ENCODE results near the gene GATA6.

GATA6 gene

GRCh38 chr18:22169011-22169888, at the start of gene GATA6:
TSS of gene GATA6 (plus strand) at chr18:22169589. CDS start at chr18:22171145, 1,556 bp downstream.
- DNase-seq (ENCODE audit: low spot score), result no peak

DNA sequence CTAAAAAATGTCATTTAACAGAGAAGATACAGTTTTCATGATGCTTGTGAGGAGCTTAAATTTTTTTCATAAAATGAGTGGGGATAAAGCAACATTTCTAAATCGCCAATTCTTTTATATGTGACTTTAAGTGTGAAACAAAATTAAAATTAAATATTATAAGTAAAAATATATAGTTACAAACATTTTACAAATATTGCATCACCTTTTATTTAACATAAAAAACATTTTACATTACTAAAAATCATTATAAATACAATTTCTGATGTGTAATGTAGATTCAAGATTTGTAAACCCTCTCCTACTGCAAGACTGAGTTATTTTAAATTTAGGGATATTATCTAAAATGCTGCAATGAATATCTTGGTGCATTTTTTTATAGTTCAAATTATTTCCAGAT, 44.4 kb upstream of the GATA6 start:
- DNase-seq (ENCODE audit: low spot score), result no peak

GRCh38 chr18:22128954-22129353, 40.4 kb upstream of the GATA6 start:
- no peak for DNase-seq (ENCODE audit: low spot score)

GRCh38 chr18:22129778-22130177, 39.6 kb upstream of the GATA6 start:
- DNase-seq (ENCODE audit: low spot score), result no peak

- DNase-seq (ENCODE audit: low spot score), result no peak
These were observed 37.1 kb upstream of the GATA6 start for GRCh38 chr18:22132258-22132657.

DNA sequence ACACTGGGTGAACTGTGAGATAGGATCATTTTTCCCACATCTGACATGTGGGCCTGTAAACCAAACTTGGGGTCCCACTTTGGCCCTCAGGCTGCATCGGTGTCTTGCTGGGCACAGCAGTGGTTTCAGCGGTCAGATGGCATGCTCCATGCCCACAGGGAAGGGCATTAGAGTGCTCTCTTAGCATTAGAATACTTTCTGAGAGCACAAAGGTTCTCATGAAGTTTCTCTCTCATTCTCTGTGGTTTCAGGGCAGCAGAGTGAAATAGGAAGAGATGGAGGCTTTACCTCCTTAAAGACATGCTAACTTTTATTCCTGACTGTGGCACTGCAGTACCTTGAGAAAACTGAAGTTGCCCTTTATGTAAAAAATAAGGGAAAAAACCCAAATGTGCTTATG, 36.6 kb upstream of the GATA6 start:
- no peak for DNase-seq (ENCODE audit: low spot score)

DNA sequence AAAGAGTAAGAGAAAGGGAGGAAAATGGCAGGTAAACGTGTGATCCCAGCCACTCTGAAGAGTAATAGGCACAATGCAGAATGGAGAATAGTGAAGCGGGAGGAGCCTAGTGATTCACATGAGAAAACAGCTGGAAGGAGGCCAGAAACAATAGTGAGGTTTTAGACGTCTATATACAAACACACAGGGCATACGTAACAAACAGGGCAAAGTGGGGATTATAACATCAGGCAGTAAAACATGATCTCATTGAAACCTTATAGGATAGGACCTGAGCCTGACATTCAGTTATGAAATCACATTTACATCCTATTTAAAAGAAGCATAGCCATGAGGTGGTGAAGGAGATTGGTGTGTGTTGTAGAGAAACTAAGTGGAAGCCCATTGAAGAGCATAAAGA, 33.0 kb upstream of the GATA6 start:
- no peak for DNase-seq (ENCODE audit: low spot score)

GRCh38 chr18:22141211-22141610, 28.2 kb upstream of the GATA6 start:
- DNase-seq (ENCODE audit: low spot score), result no peak

DNA sequence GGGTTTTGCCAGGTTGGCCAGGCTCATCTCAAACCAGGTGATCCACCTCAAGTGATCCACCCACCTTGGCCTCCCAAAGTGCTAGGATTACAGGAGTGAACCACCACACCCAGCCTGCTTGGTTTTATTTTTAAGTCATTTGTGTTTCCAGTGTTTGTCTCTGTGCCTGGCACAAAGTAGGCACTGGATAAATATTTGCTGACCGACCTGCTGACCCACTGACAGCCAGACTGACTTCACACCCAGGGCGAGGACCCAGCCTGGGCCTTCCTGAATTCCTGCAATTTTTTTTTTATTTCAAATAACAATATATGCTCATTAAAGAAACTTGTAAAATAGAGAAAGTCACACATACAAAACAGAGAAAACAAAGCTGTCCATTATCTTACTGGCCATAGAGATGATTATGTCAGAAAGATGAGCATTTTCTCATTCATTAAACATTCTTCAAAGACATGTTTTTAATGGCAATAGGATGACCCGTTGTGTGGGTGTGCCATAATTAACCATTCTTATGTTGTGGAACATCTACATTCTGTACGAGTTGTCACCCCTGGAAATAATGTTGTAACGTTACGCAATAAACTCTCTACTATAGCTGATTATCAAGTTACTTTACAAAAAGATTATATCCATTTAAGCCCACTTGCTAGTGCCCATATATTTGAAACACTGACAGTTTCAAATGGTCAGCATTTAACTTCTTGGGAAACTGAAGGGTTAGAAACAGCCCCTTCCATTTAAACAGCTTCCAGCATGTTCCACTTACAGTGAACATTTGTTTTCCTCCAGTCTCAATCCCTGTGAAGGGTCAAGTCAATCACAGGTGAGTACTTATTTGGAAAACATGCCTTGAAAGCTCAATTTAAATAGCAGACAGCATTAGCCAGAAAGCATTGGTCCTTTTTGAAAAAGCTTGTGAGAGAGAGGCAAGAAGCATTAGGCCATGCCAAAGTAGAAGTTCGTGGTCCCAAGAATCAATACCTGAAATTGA, 25.7 kb upstream of the GATA6 start:
- DNase-seq (ENCODE audit: low spot score), result no peak

DNA sequence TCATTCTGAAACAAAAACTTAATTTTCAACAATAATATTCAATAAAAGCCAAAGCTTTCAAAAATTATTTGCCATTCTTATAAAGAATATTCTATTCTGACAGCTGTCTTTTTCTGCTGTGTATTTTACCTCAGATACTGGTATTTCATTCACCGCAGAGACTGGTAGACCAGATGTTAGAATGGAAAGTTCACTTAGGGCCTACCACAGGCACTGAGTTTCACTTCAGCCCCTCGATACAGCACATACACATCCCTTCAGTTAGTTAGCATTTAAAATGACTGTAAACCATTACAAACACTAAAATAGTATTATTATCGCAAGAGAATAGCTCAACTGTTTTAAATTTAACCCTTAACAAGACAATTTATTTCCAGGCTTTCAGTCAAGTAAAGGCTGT, 24.2 kb upstream of the GATA6 start:
- no peak for DNase-seq (ENCODE audit: low spot score)

DNA sequence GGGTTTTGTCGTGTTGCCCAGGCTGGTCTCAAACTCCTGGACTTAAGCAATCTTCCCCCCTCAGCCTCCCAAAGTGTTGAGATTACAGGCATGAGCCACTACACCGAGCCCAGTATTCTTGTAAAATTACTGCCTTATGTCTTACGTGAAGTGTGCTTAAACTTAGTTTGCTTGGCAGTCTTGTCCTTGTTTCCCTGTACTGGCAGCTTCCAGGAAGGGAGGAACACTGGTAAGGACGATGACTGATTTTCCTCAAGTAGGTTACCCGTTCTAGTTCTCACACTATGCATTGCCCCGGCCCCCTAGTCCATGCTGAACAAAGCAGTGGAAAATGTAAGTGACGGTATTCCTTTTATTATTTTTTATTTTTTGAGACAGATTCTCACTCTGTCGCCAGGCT, 19.7 kb upstream of the GATA6 start:
- DNase-seq (ENCODE audit: low spot score), result no peak

DNA sequence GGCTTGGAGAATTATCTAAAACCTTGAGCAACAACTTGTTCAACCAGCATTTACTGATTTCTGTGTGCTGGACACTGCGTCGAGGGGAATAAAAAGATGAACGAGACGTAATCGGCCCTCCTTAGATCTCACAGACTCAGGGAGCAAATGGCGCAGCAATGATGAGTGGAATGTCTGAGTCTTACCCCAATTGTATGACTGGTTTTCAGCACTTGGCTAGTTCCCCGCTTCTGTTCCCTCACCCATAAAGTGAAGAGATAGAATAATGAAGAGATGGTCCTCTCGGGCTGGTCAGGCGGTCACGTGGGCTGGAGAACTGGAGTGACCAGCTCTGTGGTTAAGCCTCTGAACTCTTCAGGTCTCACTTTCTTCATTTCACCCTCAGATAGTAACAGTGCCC, 17.3 kb upstream of the GATA6 start:
- no peak for DNase-seq (ENCODE audit: low spot score)

- DNase-seq (ENCODE audit: low spot score), result no peak
These were observed 16.0 kb upstream of the GATA6 start for GRCh38 chr18:22153428-22153827.

DNA sequence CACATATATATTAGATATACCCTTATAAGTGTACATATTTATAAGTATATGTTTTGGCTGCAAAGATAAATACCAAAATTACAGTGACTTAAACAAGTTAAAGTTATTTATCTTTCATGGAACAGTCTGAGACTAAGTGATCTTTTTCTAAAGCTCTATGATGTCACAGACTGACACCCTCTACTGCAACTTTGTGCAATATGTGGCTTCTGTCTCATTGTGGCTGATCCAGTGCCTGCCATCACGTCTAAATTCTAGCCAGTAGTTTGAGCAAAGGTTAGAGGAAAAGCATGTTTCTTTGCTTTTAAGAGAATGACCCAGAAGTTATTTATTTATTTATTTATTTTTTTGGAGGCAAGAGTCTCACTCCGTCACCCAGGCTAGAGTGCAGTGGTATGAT, 13.8 kb upstream of the GATA6 start:
- DNase-seq (ENCODE audit: low spot score), result no peak

- DNase-seq (ENCODE audit: low spot score), result no peak
These were observed 10.4 kb upstream of the GATA6 start for GRCh38 chr18:22159014-22159413.

DNA sequence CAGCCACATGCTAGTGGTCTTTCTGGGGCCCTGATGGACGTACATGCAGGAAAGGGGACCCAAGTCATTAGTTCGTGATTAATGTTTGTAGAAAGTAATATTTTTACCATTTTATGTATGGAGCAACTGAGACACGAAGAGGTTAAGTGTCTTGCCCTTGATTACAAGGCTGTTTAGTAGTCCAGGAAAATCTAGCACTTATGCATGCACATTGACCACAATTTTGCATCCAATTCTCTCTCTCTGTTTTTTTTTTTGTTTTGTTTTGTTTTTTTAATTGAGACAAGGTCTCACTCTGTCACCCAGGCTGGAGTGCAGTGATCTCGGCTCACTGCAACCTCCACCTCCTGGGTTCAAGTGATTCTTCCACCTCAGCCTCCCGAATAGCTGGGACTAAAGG, 8.3 kb upstream of the GATA6 start:
- DNase-seq (ENCODE audit: low spot score), result no peak

- DNase-seq (ENCODE audit: low spot score), result no peak
These were observed 5.8 kb upstream of the GATA6 start for GRCh38 chr18:22163416-22164161.

DNA sequence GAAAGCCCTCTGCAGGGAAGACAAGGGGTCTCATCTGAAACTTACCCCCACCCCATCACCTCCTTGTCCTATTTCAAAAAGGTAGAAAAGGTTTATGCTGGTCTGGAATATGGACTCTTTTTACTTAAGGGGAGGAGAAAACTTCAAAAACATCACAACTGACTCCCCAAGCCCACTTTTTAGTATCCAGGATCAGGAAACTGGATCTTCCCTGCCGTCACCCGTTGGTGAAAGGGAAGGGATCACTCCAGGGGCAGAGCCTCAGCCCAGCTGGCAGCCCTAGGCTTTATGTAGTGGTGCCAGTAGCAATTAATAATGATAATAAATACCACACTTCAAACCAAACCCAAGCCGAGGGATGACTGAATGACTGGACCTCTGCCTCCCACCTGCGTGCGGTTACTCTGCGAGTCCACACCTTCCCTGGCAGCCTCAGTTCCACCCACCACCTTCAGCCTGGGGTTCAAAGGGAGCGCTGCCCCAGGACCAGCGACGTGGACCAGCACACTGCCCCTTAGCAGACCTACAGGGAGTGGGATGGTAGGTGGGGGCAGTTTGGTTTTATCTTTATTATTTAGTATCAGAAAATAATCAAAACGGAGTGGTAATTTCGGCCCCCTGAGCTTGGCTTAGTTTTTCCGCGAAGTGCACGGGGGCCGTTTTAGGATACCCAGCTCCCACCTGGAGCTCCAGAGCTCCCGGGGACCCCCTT, 4.9 kb upstream of the GATA6 start:
- DNase-seq (ENCODE audit: low spot score), result no peak

GRCh38 chr18:22165049-22165602, 4.3 kb upstream of the GATA6 start:
- no peak for DNase-seq (ENCODE audit: low spot score)

- no peak for DNase-seq (ENCODE audit: low spot score)
These were observed 3.8 kb upstream of the GATA6 start for GRCh38 chr18:22165603-22166068.
